Measurements from ENCODE around the gene ECT2.
"Not testable (repeated sequence)": the region's sequence is repeated elsewhere in the genome, so short reads cannot be mapped to it uniquely, and the experiment has no call there.

ECT2 gene

DNA sequence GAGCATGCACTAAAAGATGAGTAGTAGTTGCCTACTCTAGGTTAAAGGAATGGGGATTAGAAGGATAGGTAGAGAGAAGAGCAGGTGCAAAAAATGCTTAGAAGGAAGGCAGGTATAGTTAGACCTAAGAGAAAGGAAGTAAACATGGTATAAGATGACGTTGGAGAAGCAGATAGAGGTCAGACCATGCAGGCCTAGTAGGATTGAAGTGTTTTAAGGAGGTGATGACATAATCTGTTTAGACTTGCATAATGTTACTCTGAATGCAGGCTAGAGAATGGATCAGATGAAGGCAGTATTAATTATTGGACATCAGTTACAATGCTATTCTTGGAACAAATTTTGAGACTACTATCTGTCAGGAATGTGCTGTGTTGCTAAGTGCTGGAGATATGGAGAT, 11.1 kb upstream of the ECT2 start:
- no peak for DNase-seq (ENCODE audit: low read depth)

GRCh38 chr3:172746475-172746874, 4.1 kb upstream of the ECT2 start:
- DNase-seq (ENCODE audit: low read depth): no peak

DNA sequence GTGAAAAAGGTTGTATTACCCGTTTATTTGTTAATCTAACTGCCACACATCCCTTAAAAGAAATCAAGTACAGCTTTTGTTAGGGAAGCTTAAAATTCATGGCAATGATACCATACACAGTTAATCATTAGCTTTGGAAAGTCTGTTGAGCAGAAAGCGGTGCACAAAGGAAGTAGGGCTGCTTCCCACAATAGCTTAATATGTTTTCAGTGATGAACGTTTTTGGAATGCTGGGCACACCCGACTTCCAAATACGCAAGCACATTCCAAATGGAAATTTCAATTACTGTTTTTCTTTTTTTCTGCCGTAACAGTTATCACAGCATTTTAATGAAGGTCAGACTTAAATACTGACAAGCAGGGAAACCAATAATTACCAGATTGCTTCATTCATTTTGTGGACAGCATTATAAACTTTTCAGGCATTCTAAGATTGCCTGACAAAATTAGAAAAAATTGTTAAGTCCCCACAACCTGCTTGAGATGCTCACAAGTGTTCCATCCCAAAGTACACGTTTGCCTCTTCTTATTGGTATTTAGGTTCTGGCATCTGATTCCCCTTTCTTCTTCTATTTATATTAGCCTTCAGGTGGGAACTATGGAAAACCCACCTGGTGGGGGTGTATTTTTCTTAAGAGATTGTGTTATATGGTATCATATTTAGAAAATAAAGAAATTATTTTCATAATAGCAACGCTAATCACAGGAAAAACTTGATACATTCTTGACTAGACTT, 1.1 kb upstream of the ECT2 start:
- DNase-seq (ENCODE audit: low read depth): no peak

DNA sequence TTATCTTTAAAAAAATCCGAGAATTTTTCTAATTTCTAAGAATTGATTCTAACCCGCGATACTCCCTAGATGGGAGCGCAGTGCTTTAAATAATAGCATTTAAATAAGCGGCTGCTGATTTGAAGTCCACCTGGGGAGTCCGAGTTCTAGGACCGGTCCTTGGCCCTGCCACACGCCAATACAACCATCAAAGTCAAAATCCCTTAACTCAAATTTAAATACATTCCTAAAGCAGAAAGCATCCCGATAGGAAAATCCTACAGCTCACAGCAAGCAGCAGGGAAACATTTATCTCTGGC, 508 bp upstream of the ECT2 start:
- no peak for DNase-seq (ENCODE audit: low read depth)

DNA sequence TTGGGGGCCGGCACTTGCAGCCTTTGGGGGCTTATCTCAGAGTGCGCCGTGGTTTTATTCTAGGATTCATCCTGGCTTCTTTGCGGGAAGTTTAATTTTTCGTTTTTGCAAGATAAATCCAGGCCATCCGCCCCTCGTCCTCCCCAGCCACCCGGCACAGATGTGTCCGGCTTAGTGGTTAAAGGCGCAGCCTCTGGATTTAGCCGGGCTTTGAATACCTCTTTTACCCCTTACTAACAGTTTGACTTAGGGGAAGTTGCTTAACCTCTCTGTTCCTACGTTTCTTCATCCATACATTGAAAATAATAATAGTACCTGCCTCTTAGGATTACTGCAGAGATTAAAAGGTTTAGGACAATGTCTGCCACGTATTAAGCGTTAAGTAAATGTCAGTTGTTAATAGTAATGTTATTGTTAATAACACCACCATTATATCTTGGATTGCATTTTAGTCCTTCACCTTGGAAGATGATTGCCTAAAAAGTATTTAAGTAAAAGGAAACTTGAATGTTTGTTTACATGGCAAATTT, 714 bp downstream of the ECT2 start:
- no peak for DNase-seq (ENCODE audit: low read depth)

DNA sequence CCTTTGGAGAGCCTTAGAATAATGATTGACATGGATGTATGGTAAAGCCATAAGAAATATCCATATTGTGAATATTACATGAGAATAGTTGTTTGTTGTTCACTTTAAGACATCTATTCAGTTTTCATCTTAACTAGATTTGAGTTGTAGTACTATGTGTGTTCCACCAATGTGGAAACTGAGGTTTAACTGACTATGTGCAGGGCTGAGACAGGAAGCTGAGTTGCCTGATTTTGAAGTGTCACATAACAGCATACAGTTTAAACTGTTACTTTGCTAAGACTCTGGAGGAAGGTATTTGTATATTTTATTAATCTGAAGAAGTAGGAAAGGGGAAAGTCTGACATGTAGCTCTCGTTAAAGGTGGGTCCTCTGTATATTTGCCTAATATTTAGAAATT, 2.1 kb downstream of the ECT2 start:
- DNase-seq (ENCODE audit: low read depth): no peak

- DNase-seq (ENCODE audit: low read depth): no peak
These were observed 2.6 kb downstream of the ECT2 start for GRCh38 chr3:172753125-172753524.

GRCh38 chr3:172760416-172760815, 9.9 kb downstream of the ECT2 start:
- DNase-seq (ENCODE audit: low read depth): not testable (repeated sequence)

- DNase-seq (ENCODE audit: low read depth): no peak
These were observed 15.7 kb downstream of the ECT2 start for GRCh38 chr3:172766241-172766640.

- no peak for DNase-seq (ENCODE audit: low read depth)
These were observed 16.3 kb downstream of the ECT2 start for GRCh38 chr3:172766718-172767405.

DNA sequence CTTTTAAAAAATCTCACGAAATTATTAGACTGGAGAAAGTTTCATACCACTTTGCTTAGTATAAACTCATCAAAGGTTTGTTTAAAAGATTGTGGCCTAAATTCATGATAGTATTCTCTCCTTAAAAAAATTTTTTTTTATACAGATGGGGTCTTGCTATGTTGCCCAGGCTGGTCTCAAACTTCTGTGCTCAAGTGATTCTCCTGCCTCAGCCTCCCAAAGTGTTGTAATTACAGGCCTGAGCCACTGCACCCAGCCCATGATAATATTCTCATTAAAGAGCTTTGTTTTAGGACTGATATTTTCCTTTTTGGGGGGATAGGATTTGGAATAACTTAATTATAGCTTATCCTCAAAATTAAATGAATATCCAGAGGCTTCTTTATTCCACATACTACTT, 19.9 kb downstream of the ECT2 start:
- no peak for DNase-seq (ENCODE audit: low read depth)

GRCh38 chr3:172771672-172772071, 21.1 kb downstream of the ECT2 start:
- DNase-seq (ENCODE audit: low read depth): no peak

DNA sequence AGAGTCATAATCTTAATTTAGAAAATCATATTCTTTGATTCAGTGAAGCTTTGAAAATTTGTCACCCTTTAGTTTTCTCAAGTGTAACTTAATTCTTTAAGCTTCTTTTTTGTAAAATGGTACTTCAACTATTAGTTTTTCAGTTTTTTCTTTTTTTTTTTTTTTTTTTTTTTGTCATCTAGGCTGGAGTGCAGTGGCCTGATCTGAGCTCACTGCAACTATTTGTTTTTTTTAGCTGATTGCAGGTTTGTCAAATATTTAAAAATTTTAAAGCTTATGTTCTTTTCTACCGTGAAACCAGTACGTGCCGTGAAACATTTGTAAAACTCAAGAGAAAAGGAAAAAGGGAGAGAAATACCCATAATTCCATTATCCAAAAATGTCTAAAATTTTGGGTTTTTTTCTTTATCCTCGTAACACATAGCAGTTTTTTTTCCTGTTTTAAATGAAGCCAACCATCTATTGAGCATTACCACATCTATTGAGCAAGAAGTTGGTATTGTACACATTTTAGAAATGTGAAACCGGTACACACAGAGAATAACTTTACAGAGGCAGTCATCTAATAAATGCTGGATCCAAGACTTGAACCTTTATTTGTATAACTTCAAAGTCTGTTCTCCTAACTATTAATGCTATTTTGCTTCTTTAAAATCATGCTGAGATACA, 25.7 kb downstream of the ECT2 start:
- no peak for DNase-seq (ENCODE audit: low read depth)

DNA sequence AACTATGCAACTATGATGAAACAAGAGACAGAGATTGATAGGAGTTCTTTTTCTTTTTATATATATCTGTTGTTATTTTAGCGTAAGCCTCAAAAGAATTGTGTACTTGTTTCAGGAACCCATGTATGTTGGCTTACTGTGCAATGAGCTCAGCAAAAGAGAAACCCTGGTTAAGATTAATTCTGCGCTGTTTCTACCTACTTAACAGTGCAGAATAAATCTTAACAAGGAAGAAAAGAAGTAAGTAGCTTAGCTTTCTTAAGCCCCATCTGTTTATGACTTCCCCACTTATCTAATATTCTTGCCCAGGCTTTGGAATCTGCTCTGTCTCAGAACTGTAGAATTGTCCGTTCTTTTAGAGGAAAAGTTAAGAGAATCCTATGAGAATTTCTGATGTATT, 27.4 kb downstream of the ECT2 start:
- DNase-seq (ENCODE audit: low read depth): no peak

- no peak for DNase-seq (ENCODE audit: low read depth)
These were observed 31.7 kb downstream of the ECT2 start for GRCh38 chr3:172782235-172782634.

- no peak for DNase-seq (ENCODE audit: low read depth)
These were observed 35.5 kb downstream of the ECT2 start for GRCh38 chr3:172786036-172786435.

DNA sequence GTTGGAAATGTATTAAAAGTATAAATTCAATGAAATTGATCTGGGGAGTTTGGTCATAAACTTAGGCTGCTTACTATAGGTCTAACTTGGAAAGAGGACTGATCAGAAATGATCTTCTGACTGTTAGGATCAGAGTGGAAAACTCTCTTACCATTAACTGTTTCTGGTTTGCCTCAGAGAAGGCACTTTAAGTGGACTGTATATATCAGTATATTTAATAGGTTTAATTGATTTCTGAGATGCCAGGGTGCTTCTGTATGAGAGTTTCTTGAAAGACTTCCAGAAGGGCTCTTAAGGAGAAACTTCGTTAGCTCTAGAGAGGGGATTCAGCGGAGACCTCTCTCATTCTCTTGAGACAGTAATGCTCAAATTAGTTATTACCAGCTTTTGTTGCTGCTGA, 36.5 kb downstream of the ECT2 start:
- DNase-seq (ENCODE audit: low read depth): no peak

- no peak for DNase-seq (ENCODE audit: low read depth)
These were observed 37.2 kb downstream of the ECT2 start for GRCh38 chr3:172787746-172788145.

GRCh38 chr3:172799246-172799645, 48.7 kb downstream of the ECT2 start:
- DNase-seq (ENCODE audit: low read depth): no peak

DNA sequence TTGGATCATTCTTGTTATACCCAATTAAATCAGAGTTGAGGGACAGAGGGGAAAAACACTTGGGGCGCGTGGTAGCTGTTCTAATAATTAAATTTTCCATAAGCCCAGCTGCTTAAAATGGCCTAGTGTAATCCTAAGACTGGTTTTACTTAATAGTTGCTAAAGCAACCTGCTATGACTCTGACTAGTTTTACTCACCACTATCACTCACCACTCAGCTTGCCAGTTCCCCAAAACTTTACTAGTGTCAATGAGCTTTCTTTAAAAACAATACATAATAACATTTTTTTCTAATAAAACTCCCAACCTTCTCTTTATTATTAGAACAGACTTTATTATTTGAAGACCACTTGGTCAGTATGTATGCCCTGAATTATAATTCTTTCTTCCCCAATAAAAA, 49.6 kb downstream of the ECT2 start:
- no peak for DNase-seq (ENCODE audit: low read depth)

GRCh38 chr3:172803489-172803888, 53.0 kb downstream of the ECT2 start:
- no peak for DNase-seq (ENCODE audit: low read depth)

DNA sequence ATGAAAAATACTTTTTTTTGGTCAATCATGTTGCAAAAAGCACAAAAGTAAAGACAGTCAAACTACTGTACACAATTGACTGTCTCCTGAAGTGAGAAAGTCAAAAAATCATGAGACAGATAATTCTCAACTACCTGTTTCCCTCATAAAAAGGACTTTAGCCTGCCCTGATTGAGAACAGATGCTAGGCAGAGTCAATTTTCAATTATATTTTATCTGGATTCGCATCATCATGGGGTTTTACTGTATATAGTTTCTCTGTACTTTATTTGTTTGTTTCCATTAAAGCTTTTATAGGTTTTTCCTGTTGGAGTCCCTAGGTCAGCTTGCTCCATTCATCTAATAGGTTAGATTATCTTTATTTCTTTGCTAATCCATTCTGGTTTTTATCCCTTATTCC, 53.8 kb downstream of the ECT2 start:
- no peak for DNase-seq (ENCODE audit: low read depth)

GRCh38 chr3:172808969-172809546, 58.5 kb downstream of the ECT2 start:
- no peak for DNase-seq (ENCODE audit: low read depth)
